OCI-LY1 (cell line): ENCODE measurements around the gene SCN5A.
A peak's percentile ranks its signal among the peaks of the same experiment; 100 is the strongest.

ENCODE experiments used
- H2AFZ ChIP-seq: fragments of 200-600 bp; sonication (generic), shearing (Covaris generic); 2 replicates; pipeline ENCODE4 v1.6.0; 2014; ENCODE audit warnings: antibody characterized with exemption, mild to moderate bottlenecking, low read length
- H3F3A ChIP-seq: fragments of 200-600 bp; sonication (generic), shearing (Covaris generic); 2 replicates; pipeline ENCODE4 v1.6.0; 2014; ENCODE audit warnings: mild to moderate bottlenecking, antibody characterized with exemption, low read length, moderate library complexity; ENCODE audit not compliant: insufficient read depth
- H3K27ac ChIP-seq: fragments of 200-600 bp; sonication (generic); 2 replicates; pipeline ENCODE4 v1.5.1; 2014; ENCODE audit warnings: low read length, mixed run types, mild to moderate bottlenecking, low read depth; ENCODE audit not compliant: poor library complexity, severe bottlenecking
- H3K27me3 ChIP-seq: fragments of 200-600 bp; sonication (generic); 2 replicates; pipeline ENCODE4 v1.6.0; 2014; ENCODE audit warnings: antibody characterized with exemption, mild to moderate bottlenecking, low read length, moderate library complexity; ENCODE audit not compliant: insufficient read depth
- H3K36me3 ChIP-seq: fragments of 200-600 bp; sonication (generic); 2 replicates; pipeline ENCODE4 v1.6.1; 2014; ENCODE audit warnings: mild to moderate bottlenecking, antibody characterized with exemption, low read length, moderate library complexity, mixed read lengths; ENCODE audit not compliant: insufficient read depth
- H3K4me1 ChIP-seq: fragments of 200-600 bp; sonication (generic); 2 replicates; pipeline ENCODE4 v1.5.1; 2014; ENCODE audit warnings: mild to moderate bottlenecking, low read length, moderate library complexity; ENCODE audit not compliant: insufficient read depth, severe bottlenecking
- H3K4me2 ChIP-seq: fragments of 200-600 bp; sonication (generic), shearing (Covaris generic); 2 replicates; pipeline ENCODE4 v1.6.1; 2014; ENCODE audit warnings: low read length
- H3K4me3 ChIP-seq: fragments of 200-600 bp; sonication (generic); 2 replicates; pipeline ENCODE4 v1.5.1; 2014; ENCODE audit warnings: low read length, low read depth, mild to moderate bottlenecking, mixed read lengths; ENCODE audit not compliant: poor library complexity, severe bottlenecking
- H3K79me2 ChIP-seq: fragments of 200-600 bp; shearing (Covaris generic); 2 replicates; pipeline ENCODE4 v1.6.1; 2016; ENCODE audit warnings: mixed run types, low read length, mixed read lengths; ENCODE audit not compliant: insufficient read depth
- H3K9ac ChIP-seq: fragments of 200-600 bp; sonication (generic), shearing (Covaris generic); 2 replicates; pipeline ENCODE4 v1.6.1; 2014; ENCODE audit warnings: mild to moderate bottlenecking, low read length, mixed read lengths
- H3K9me2 ChIP-seq: fragments of 200-600 bp; sonication (generic), shearing (Covaris generic); 2 replicates; pipeline ENCODE4 v1.6.1; 2014; ENCODE audit warnings: low read depth, mild to moderate bottlenecking, low read length, mixed read lengths
- H3K9me3 ChIP-seq: fragments of 200-600 bp; shearing (Covaris generic); 2 replicates; pipeline ENCODE4 v1.6.1; 2014; ENCODE audit warnings: low read length, mixed read lengths
- H4K20me1 ChIP-seq: fragments of 200-600 bp; sonication (generic), shearing (Covaris generic); 2 replicates; pipeline ENCODE4 v1.6.0; 2016; ENCODE audit warnings: mild to moderate bottlenecking, low read length; ENCODE audit not compliant: insufficient read depth
- CTCF ChIP-seq: fragments of 200-600 bp; sonication (generic), shearing (Covaris generic); IDR thresholded peaks from 2 replicates; pipeline ENCODE4 v1.5.1; 2017; ENCODE audit warnings: mild to moderate bottlenecking, antibody characterized with exemption, low read length, moderate library complexity, mixed read lengths
- EZH2 ChIP-seq: fragments of 200-600 bp; sonication (generic), shearing (Covaris generic); IDR thresholded peaks from 2 replicates; pipeline ENCODE4 v1.8.0; 2017; ENCODE audit warnings: borderline replicate concordance, mixed run types, mild to moderate bottlenecking, antibody characterized with exemption, low read length, moderate library complexity, mixed read lengths

SCN5A gene

GRCh38 chr3:38649500-38650247 is at the start of gene SCN5A:
Gene SCN5A, minus strand, starts transcription at chr3:38649687. Its CDS starts 16,380 bp downstream, at chr3:38633307.
- H2AFZ ChIP-seq: no peak within 1 kb of the TSS
- TF ChIP-seq EZH2 (no peak), CTCF (no peak)
- H3K27me3 ChIP-seq: no peaks in the 10 kb centered on the region

GRCh38 chr3:38698760-38699159 is 49.3 kb upstream of the SCN5A start:
- H3K4me3 ChIP-seq: no peak overlapping the region
- H3F3A ChIP-seq: no peaks in the 10 kb centered on the region
- H3K27ac ChIP-seq: no peak overlapping the region
- H3K4me2 ChIP-seq: no peak overlapping the region
- TF ChIP-seq CTCF (no peak), EZH2 (no peak)
- no peaks in the 10 kb centered on the region for H3K4me1 ChIP-seq
- H2AFZ ChIP-seq: no peak overlapping the region
- no peaks in the 10 kb centered on the region for H3K9me3 ChIP-seq
- H3K27me3 ChIP-seq: no peaks in the 10 kb centered on the region
- H3K36me3 ChIP-seq: no peaks in the 10 kb centered on the region
- H3K79me2 ChIP-seq: no peaks in the 10 kb centered on the region
- no peaks in the 10 kb centered on the region for H4K20me1 ChIP-seq
- H3K9ac ChIP-seq: no peak overlapping the region
- no peaks in the 10 kb centered on the region for H3K9me2 ChIP-seq

More at GRCh38 chr3:38649500-38650247, at the start of gene SCN5A:
- Histone ChIP-seq H3K9me2 (no peaks in the 10 kb centered on the region), H3K27ac (no peak within 1 kb of the TSS), H4K20me1 (no peaks in the 10 kb centered on the region), H3K4me1 (peaks cover 9% of the 10 kb centered on the region), H3K9me3 (no peaks in the 10 kb centered on the region), H3K4me3 (peak within 1 kb of the TSS; percentile 56), H3K79me2 (no peaks in the 10 kb centered on the region), H3F3A (no peaks in the 10 kb centered on the region), H3K9ac (peak within 1 kb of the TSS; percentile 42; the same call in 1 of the 2 replicates), H3K36me3 (no peaks in the 10 kb centered on the region), H3K4me2 (peak within 1 kb of the TSS; percentile 76)

GRCh38 chr3:38698061-38698460 is 48.6 kb upstream of the SCN5A start:
- no peaks in the 10 kb centered on the region for H3K27me3 ChIP-seq
- H3K9me2 ChIP-seq: no peaks in the 10 kb centered on the region
- H3K9me3 ChIP-seq: no peaks in the 10 kb centered on the region
- no peak overlapping the region for H3K27ac ChIP-seq
- no peaks in the 10 kb centered on the region for H4K20me1 ChIP-seq
- no peak for TF ChIP-seq CTCF
- TF ChIP-seq EZH2: no peak
- no peaks in the 10 kb centered on the region for H3F3A ChIP-seq
- H2AFZ ChIP-seq: no peak overlapping the region
- H3K79me2 ChIP-seq: no peaks in the 10 kb centered on the region
- no peak overlapping the region for H3K9ac ChIP-seq
- H3K36me3 ChIP-seq: no peaks in the 10 kb centered on the region
- no peak overlapping the region for H3K4me2 ChIP-seq
- no peak overlapping the region for H3K4me3 ChIP-seq
- no peaks in the 10 kb centered on the region for H3K4me1 ChIP-seq
